Mononuclear cell (primary cell): Measurements from ENCODE around the gene ELFN1. TPM values are rescaled to one million over a fixed set of nuclear protein-coding genes. Genes with fewer than 3 reads are reported as not detected.

Experiments
- H3K27me3 ChIP-seq: 2 replicates; pipeline ENCODE4 v1.6.0; 2011; ENCODE audit warnings: low read length, control low read depth; ENCODE audit not compliant: insufficient read depth
- H3K4me1 ChIP-seq: 2 replicates; pipeline ENCODE4 v1.5.1; 2011; ENCODE audit warnings: mild to moderate bottlenecking, low read length, control low read depth; ENCODE audit not compliant: insufficient read depth
- H3K4me3 ChIP-seq: 2 replicates; pipeline ENCODE4 v1.5.1; 2011; ENCODE audit warnings: mild to moderate bottlenecking, low read length, moderate library complexity
- H3K9me3 ChIP-seq: 2 replicates; pipeline ENCODE4 v1.5.1; 2011; ENCODE audit warnings: low read depth, mild to moderate bottlenecking, control low read depth, low read length
- total RNA-seq: library from RNA; depleted of rRNA; stranded (reverse); fragments of >200 nt; gene quantifications from one replicate; pipeline ENCODE4 v1.2.3, GENCODE V29; 2012

ELFN1 gene
- total RNA-seq, 1 donor, result under 0.01 TPM

DNA sequence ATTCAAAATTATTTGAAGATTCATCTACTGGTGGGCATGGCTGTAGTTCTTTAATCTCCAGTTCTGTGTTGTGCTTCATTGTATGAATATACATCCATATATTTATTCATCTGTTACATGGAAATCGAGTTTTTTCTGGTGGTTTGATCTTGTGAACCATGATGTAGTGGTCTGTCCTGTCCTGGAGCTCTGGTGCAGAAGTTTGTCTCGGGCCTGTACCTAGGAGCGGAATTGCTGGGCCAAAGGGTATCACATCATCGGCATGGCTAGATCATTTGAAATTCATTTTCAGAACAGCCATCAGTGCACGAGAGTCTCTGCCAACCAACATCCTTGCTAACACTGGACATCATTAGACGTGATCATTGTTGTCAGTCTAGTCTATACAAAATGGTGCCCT lies 107.0 kb downstream of the ELFN1 start:
- H3K9me3 ChIP-seq, result no peaks in the 10 kb centered on the region
- no peaks in the 10 kb centered on the region for H3K4me1 ChIP-seq
- no peaks in the 10 kb centered on the region for H3K27me3 ChIP-seq
- H3K4me3 ChIP-seq, result no peak overlapping the region

GRCh38 chr7:1779445-1779844 lies 109.4 kb downstream of the ELFN1 start:
- Histone ChIP-seq H3K4me3 (no peak overlapping the region), H3K27me3 (no peaks in the 10 kb centered on the region), H3K4me1 (no peaks in the 10 kb centered on the region), H3K9me3 (no peaks in the 10 kb centered on the region)

DNA sequence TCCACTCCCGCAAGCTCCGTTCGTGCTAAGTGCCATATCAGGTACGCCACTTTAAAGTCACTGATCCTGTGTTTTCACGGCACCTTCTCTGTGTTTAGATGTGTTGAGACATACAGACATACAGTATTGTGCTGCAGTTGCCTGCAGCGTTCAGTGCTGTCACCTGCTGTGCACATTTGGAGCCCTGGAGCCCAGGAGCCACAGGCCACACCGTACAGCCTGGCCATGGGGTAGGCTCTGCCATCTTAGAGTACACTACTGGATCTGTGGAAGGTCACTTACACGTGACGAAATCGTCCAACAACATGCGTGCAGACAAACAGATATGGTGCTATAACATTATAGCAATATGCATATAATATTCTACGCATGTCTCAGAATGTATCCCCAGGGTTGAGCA lies 111.3 kb downstream of the ELFN1 start:
- Histone ChIP-seq H3K4me1 (no peaks in the 10 kb centered on the region), H3K27me3 (no peaks in the 10 kb centered on the region), H3K4me3 (no peak overlapping the region), H3K9me3 (no peaks in the 10 kb centered on the region)

- Histone ChIP-seq H3K27me3 (no peaks in the 10 kb centered on the region), H3K9me3 (no peaks in the 10 kb centered on the region), H3K4me3 (no peak overlapping the region), H3K4me1 (no peaks in the 10 kb centered on the region)
These were observed 115.8 kb downstream of the ELFN1 start for GRCh38 chr7:1785839-1786238.

DNA sequence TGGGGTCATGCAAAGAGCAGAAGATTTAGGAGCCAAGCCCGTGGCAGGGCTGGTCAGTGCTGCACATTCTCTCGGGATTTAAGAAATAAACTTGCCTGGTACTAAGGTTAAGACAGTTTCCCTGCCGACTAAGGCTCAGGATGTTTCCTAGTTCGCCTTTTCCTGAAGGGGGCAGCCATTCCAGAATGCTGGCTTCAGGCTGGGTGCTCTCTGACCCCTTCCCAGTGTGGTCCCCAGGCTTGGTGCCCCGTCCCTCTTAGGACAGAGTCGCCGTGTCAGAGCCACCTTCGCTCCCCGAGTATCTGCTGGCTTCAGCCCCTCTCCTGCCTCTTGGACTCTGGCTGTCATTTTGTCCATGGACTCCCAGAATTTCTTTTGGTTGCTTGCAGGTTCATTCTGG lies 117.2 kb downstream of the ELFN1 start:
- no peaks in the 10 kb centered on the region for H3K27me3 ChIP-seq

DNA sequence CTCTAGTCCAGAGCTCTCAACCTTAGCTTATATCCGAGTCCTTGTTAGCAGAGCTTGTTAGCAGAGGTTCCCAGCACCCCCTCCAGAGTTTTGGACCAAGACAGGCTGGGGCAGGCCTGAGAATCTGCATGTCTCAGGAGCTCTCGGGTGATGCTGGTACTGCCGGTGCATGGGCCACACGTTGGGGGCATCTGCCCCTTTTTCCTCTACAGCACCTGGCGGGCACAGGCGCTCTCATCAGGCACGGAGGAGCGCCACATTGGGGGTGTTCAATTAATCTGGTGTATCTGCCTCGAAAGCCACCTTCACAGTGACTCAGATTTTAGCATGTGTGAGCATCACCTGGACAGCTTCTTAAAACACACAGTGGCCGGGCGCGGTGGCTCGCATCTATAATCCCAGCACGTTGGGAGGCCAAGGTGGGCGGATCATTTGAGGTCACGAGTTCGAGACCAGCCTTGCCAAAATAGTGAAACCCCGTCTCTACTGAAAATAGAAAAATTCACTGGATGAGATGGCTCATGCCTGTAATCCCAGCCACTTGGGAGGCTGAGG lies 117.7 kb downstream of the ELFN1 start:
- no peak overlapping the region for H3K4me3 ChIP-seq
- H3K4me1 ChIP-seq, result no peaks in the 10 kb centered on the region
- no peaks in the 10 kb centered on the region for H3K9me3 ChIP-seq
- no peaks in the 10 kb centered on the region for H3K27me3 ChIP-seq

More for the DNA sequence above, 117.2 kb downstream of the ELFN1 start:
- Histone ChIP-seq H3K4me3 (no peak overlapping the region), H3K4me1 (no peaks in the 10 kb centered on the region), H3K9me3 (no peaks in the 10 kb centered on the region)

DNA sequence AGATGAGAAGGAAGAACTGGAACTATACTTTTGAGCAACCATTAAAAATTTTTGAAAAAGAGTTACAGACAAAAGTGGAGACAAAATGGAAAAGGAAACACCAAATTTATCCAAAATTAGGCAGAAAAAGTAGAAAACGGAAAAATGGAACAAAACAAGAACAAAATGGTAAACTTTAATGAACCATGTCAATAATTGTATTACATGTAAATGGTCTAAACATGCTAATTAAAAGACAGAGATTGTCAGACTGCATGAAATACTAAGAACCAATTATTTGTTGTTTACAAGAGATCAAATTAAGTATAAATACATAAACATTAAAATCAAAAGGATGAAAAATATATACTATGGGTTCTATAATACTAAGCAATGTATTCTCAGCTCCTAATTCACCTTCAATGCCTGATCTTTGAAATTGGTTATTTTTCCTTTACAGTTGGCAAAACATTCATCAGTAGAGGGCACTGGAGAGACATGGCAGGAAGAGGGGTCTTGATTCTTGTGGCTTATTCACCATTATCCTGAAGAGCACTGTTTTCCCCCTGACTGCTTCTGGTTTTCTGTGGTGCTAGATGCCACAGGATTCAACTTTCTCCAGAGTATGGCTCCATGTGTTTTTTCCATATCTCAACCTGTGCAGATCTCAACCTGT lies 124.9 kb downstream of the ELFN1 start:
- Histone ChIP-seq H3K27me3 (no peaks in the 10 kb centered on the region), H3K9me3 (peaks cover 12% of the 10 kb centered on the region), H3K4me3 (no peak overlapping the region), H3K4me1 (no peaks in the 10 kb centered on the region)

Other genes starting within 250 kb of the ELFN1 start
- gene MICALL2, start 210.8 kb upstream of the ELFN1 start, total RNA-seq, result 2.7 TPM
- 26.0 TPM for gene INTS1, start 165.9 kb upstream of the ELFN1 start, total RNA-seq
- gene MAFK, start 139.6 kb upstream of the ELFN1 start, total RNA-seq, result 36.3 TPM
- not detected for gene TMEM184A, start 114.1 kb upstream of the ELFN1 start, total RNA-seq
- gene PSMG3, start 100.2 kb upstream of the ELFN1 start, total RNA-seq, result 14.3 TPM